GM19324 (cell line): ENCODE results near the gene SOX5.

ENCODE experiments used
- ATAC-seq: cut with Tn5 transposase; IDR thresholded peaks from one replicate; pipeline ENCODE4 v1.9.1; 2021; ENCODE audit warnings: mild to moderate bottlenecking, moderate library complexity; ENCODE audit not compliant: unreplicated experiment, low FRiP score

The SOX5 gene

DNA sequence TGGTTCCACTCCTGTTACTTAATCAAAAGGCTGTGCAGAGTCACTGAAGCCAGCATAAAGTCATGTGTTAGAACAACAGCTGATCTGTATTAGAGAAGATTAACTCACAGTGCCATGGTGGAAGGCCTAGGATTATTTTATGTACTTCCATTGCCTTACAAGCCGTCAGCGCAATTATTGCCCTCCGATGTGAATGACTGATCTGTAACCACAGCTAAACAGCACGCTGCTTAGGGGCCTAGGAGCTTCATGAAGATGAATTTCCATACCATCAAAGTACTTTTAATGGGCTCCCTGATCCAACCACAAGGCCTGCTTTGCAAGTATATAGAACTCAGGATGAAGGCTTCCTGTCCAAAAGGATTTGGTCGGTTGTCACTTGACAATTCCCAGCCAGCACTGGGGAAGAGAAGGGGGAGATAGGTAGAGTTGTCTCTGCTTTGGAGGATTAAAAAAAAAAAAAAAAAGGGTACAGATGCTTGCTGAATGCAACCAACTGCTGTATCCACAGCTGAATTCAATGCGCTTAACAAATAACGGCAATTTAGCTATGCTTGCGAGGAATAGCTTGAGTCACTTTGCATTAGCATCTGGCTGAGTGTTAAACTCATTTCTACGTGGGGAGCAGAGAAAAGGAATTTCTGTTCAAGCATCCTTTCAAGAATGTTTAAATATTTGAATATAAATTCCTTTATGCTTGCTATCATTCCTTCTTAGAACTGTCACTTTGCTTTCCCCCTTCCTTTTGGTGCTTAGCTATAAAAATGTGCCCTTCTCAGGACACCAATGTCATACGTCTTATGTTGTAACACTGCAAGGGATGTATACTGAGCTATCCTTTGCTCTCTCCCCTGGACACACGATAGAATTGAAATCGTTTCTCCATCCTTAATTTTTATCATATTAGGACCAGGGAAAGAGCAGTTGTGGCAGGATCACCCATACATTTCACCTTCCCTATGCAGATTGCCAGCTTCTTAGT is 387.8 kb downstream of the SOX5 start:
- no peak for ATAC-seq

DNA sequence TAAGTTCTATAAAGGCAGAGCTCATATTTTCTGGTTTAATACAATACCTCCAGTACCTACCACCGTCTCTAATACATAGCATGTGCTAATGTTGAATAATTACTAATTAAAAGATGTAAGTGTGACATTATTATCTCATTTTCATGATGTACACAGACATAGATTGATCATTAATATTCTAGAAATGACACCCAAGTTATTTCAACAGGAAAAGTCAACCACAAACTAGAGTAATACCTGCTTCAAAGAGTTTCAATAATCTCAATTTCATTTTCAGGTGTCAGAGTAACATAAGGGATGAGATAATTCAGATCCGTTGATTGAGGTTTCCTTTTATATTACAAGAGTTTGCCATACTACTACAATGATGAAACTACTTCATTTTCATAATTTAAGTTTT is 388.9 kb downstream of the SOX5 start:
- peak; percentile 90 for ATAC-seq

DNA sequence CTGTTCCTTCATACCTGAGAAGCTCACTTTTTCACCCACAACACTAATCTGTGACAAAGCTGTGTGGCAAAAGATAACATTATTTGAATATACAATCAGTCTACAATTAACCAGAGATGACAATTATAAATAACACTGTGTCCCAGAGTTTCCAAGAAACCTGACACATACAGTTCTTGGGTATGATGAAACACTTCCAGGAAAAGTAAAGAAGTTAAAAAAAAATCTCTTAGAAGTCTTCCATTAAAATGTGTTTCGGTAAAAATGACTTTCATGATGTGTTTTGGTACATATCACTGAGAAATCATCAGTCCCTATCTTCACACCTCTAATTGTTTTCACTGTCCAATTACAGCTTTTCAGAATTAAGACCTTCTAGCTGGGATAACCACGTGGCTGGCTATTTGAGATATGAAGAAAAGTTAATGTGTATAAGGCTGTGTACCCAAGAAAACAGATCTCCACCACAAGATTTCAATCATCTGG is 390.2 kb downstream of the SOX5 start:
- ATAC-seq: no peak

DNA sequence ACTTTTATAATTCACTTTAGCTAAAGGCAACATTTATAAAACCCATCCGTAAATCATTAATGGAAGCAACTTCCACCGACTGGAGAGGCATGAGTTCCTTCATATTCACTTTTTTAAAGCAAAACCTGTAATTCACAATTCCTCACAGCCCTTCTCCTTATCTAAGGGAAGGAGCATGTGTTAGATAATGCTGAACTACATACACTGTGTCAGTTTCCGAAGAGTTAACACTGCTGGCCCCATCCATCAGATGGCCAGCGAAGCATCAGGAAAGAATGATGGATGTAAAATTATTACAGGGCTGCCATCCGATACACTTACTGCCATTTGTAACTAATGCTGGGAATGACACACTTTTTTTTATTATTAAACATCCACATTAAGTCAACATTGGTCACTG is 392.8 kb downstream of the SOX5 start:
- no peak for ATAC-seq

DNA sequence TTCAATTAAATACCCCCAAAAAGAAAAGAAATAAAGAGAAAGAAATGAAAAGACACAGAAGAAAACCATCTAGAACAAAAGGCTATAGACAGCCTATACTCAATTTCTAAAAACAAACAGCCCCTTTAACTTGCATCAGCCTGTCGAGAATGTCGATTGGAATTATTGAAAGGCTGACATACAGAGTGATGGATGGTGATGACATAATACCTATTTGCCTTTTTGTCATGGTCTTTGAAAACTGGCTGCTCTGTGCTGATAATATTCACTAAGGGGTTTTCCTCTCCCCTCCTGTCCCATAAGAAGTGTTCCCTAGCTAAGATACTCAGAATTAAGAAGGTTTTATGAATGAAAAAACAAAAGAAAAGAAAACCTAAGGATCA is 393.7 kb downstream of the SOX5 start:
- ATAC-seq: no peak

DNA sequence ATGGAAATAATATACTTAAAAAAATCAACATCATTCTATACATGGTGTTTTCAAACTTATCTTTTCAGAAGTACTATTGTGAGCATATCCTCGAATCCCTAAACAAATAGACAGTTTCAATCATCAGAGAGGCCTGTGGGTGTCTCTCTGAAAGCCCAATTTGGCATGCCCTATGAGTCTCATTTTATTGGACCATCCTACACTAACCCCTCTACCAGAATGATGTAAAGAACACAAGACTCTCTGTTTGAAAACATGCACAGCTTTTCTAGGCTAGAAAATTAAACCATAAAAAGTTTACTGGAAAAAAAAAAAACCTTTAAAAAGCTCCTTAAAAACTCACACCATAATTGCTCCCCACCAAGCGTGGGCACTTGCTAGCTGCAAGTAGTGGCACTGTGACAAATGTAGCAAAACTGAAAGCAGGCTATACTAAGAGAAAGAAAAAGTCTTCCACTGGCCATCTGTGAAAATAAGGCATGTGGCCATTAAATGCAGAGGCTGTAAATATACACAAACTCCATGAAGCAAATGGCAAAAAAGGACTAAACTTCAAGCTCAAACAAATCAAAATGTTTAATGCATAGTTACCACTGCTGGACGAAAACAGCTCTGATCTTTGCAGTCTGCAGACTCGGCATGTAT is 394.2 kb downstream of the SOX5 start:
- peak; percentile 80 for ATAC-seq

DNA sequence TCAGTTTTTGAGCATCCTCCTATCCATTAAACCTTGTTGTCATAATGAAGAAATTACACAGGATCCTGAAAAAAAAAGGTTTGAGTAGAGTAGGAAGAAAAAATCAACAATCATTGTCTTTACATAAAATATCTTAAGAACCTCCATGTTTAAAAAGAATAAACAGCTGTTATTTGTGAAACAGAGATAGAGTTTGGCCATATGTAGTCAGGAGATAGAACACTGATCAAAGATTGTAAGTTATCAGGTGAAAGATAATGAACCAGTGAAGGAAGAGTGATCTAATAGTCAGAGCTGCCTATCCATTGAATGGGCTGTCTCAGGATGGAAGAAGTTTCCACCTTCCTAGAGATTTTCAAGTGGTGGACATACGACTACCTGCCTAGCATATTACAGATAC is 397.1 kb downstream of the SOX5 start:
- ATAC-seq: no peak

DNA sequence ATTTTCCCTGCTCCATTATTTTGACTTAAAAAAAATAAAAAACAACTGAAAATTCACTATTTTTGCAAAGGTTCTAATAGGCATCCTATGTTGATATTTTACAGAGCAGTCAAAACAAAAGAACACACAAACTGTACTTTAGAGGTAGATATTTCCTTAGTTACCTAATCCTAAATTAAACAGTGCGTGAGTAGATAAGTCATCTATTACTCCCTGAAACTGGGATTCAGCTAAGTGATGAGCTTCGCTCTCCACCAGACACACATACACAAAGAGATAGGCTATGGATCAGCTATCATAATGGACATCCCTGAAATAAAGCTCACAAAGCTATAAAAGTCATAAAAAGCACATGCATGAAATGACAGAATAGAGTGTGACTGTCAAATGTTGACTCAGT is 398.7 kb downstream of the SOX5 start:
- no peak for ATAC-seq

DNA sequence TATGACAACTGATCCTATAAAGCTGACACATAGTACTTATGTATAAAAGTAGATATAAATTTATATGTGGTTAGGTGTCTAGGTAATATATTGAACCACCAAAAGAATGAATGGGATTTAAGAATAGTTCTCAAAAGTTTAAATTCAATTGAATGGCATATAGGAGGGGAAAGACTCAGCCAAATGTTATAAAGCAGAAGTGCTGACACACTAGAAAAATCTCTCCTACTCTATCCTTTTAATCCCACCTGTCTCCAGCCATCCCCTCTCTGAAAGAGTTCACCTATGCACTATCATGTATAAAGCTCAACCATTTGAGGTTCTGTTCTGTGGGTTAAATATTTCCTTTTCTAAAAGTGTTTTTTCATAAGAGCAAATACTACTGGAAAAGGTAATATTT is 400.7 kb downstream of the SOX5 start:
- ATAC-seq: no peak

DNA sequence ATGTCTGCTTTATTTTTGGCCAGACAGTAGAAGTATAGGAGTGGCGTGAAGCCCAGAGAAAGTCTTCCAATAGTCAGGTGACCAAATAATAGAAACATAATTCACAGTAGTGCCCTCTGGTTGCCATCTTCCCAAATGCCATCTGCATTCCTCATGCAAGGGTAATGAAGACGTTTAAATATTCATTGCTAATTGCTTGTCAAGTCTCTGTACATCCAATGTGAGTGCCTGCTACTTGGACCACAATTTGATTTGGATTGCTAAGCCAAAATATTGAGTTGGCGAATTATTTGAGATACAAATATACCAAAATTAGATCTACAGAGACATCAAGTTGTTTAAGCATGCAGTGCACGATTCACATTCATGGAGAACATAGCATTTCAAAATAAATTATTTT is 402.7 kb downstream of the SOX5 start:
- ATAC-seq: no peak

DNA sequence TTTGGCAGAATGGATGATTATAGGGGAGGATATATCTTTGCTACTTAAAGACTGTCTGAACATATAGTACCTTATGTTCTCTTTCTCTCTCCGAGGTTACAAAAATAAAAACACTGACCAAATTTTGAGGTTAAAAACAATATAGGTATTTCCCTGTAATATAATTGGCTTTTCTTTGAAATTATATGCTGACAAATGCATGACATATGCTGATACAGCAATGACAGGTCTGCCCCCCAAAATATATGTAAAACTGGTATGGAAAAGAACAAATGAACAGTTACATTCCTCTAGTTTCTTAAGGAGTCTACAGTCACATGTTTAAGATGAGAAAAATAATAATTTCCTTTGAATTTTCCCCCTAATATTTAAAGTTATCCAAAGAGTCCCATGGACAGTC is 405.7 kb downstream of the SOX5 start:
- no peak for ATAC-seq

DNA sequence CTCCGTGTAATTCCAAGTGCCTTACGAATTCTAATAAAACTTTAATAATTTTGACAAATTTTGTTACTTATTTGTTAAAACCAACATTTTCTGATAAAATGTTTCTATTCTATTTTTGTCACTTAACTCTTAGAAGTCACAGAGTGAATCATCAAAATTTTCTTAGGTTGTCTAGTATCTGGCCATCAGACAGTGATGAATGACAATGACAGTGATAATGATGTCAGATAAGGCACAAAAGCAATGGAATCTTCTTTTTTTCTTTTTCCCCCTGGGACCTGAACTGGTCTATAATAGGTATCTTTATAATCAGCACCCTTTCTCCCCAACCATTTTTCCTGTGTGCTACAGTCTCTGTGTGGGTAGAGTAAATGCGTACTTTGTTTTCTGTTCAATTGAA is 407.3 kb downstream of the SOX5 start:
- no peak for ATAC-seq

DNA sequence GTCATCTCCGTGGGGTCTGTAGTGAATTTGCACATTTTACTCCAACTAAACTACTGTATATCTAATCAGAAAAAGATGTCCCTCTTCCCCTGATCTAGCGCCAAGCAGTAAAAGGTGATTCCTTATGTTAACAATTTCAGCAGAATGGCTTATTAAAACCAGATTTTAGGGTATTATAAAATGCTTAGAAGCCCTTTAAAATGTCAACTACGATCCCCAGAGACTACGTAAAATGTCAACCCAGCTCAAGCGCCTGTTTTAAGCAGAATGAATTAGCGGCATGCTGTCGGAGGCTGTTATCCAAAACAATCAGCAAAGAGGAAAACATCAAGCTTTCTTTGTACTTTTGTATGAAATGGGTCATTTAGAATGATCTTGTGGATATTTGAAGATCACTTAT is 408.9 kb downstream of the SOX5 start:
- no peak for ATAC-seq

DNA sequence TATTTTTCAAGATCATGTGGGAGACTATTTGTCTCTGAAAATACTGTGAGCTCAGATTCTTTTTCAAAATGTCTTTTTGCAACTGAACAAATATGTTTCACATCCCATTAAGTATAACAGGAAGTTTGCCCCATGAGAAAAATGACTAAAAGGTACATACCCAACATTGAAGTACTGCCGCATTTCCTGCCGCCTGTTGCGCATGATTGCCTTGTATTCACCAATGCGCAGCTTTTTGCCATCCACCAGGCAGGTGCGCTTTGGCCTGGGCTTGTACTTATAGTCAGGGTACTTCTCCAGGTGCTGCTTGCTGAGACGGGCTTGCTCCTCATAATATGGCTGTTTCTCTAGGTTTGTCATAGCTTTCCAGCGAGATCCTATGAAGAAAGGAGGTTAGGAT is 413.2 kb downstream of the SOX5 start:
- ATAC-seq: peak; percentile 98

DNA sequence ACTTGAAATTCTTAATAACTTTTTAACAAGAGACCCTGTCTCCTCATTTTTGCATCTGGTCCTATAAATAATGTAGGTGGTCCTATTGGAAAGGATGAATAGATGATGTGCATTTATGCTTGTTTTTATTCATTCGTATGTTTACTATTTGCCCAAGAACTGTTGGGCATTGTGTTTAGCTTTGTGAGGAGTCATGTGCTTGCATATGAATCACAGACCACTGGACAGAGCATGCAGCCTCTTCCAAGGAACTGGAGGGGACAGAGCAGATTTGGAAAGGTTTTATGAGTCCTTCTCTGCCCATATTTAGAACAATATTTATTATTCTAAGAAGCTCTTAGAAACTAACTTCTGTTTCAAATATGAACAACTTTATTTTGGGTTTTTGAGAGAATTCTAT is 414.0 kb downstream of the SOX5 start:
- no peak for ATAC-seq

DNA sequence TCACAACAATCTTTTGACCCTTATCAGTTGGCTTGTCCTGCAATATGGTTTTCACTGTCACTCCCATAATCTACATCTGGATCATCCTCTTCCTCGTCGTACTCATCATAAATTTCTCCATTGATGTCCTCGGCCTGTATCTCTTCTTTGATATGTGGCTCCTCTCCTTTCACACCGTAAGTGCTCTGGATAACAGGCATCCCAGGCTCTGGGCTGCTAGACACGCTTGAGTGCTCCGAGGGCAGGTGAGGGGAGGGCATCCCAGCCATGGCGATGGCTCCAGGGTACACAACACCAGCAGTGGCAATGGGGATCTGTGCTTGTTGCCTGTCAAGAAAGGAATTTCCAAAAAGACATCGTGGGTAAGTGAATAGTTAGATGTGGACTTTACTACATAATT is 415.3 kb downstream of the SOX5 start:
- ATAC-seq: no peak

DNA sequence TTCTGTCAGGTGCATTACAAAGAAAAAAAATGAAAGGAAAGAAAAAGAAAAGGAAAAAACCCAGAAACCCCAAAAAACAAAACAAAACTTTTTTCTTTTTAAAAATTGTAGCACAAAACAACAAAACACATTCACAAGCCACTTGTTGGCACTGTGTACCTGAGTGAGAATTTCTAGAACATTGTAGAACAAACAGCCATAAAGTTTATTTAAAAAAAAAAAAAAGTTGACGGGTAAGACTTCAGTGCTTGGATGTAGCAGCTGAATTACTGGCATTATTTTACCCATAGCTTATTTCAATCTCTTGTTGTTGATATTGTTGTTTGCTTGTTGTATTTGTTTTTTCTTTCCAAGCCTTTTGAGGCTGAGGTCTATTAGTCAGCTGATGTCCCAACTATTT is 415.8 kb downstream of the SOX5 start:
- no peak for ATAC-seq

DNA sequence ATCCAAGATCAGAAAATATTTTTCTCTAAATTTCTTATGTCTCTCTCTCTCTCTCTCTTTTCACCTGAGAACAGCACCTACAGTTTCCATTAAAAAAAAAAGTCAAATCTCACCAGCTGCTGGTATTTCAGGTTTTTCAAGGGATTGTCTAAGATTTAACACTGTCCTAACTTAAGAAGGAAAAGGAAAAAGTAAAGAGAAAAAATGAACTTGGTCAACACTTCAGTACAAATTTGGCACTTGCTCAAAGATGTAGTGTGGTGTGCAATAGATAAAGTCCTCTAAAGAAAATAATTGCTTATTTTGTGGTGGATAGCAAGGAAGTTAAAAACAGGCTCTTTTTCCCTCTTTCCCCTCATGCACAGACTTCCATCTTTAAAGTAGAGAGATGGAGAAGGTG is 416.2 kb downstream of the SOX5 start:
- ATAC-seq: no peak

DNA sequence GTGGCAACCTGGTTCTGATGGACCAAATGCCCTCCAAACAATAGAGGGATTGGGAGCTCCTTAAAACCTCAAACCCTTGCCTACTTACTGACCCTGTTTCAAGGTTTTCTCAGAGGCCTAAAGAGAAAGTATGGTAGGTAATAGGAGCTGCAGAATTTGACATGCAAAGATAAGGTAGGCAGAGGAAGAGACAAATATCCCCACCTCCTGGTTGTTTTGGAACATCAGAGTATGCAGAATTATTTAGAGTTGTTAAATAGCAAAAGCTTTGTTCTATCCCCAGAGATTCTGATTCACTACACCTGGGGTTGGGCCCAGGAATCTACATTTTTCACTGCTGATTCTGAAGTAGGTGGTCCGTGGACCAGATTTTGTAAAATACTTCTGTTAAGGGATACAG is 421.2 kb downstream of the SOX5 start:
- no peak for ATAC-seq

DNA sequence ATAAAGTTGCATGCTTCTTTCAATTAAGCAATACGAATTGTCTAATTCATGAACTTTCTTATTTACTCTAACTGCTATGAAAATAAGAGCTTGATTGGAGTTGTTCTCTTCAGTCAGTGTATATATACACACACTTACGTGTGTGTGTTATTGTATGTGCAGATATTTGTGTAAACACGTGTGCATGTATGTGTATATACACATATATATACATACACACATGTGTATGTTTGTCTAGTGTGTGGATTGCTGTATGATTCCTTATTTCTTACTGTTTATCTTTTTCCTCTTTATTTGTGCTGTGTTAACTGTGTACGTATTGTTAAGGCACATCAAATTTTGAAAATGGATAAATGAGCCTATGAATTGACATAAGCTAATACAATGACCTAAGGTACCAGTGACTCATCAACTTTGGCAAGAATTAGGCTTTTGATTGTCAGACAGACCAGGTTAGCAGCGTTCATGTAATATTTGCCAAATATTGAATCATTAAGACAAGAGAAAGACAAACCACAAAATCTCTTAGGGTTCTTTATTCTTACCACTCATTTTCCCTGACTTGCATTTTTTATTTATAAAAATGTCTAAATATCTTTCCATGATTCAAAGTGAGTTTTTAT is 423.9 kb downstream of the SOX5 start:
- ATAC-seq: no peak

DNA sequence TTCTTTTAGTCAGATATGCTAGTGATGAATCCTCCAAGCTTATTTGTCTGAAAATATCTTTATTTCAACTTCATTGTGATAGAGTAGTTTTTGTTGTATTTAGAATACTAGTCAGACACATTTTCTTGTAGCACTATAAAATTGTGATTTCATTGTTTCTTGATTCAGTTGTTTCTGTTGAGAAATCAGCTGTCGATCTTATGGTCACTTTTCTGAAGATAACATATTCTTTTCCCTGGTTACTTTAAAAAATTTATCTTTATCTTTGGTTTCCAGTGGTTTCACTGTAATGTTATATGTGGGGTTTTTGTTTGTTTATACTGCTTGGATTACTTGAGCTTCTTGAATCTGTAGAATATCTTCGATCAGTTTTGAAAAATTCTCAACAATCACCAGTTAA is 426.1 kb downstream of the SOX5 start:
- no peak for ATAC-seq
